SKM-1 treated with dmso at 0.1 percent for 144 hours (cell line): ENCODE results near the gene ZCCHC14.

Source experiments
- DNase-seq: peaks from one replicate; lab custom pipeline; 2025; ENCODE audit not compliant: unreplicated experiment; lab: John Stamatoyannopoulos, UW

The ZCCHC14 gene

GRCh38 chr16:87435372-87436224, 57.2 kb downstream of the ZCCHC14 start:
- DNase-seq = no peak

- no peak for DNase-seq
These were observed 58.6 kb downstream of the ZCCHC14 start for GRCh38 chr16:87434146-87434667.

GRCh38 chr16:87432330-87432915, 60.4 kb downstream of the ZCCHC14 start:
- DNase-seq = no peak

DNA sequence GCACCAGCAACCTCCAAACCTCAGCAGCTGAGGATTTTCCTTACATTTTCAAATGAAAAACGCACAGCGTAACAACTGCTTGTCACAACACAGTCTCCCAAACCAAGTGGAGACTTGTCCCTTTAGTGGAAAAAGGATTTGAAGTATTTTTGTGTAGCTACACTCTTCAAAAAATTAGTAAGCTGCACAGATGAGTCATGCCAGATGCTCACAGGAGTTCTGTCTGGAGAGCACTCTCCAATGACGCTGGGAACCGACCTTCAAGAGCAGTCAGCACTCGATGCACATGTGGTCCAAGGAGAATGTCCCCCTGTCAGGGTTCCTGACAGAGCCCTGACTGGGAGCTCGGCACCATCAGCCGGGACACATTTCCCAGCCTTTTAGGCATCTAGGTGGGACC, 60.9 kb downstream of the ZCCHC14 start:
- no peak for DNase-seq

GRCh38 chr16:87426423-87427215, 66.2 kb downstream of the ZCCHC14 start:
- DNase-seq = no peak

GRCh38 chr16:87425941-87426340, 66.9 kb downstream of the ZCCHC14 start:
- DNase-seq = no peak

- DNase-seq = no peak
These were observed 68.6 kb downstream of the ZCCHC14 start for GRCh38 chr16:87424266-87424665.

DNA sequence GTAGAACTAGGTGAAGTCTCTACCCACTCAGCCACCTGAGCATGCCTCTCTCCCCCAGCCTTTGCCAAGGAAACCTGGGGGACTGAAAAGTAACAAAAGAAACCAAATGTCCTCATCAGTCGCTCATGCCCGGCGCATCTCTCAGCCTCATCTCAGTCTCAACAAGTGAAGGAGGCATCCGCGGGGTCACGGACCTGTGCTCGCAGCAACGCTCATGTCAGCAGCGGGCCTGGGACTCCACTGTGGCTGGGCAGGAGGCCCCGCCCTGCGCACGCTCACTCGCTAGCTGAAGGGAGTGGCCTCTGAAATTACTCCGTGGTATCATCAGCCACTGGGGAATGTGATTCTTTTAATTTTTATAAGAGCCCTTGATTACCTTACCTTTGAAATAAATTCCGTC, 69.4 kb downstream of the ZCCHC14 start:
- no peak for DNase-seq

DNA sequence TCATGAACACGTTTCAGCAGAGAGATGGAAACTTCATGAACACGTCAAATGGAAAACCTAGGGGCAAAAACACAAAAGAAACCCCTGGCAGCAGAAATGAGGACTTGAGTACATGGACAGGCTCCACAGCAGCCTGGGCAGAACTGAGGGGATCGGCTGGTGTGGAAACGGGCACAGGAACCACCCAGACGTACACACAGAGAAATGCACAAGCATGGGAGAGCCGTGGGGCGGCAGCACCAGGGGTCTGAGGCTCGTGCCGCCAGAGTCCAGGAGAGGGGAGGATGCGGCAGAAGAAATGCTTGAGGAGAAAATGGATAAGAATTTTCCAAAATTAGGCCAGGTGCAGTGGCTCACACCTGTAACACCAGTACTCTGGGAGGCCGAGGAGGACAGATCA, 70.7 kb downstream of the ZCCHC14 start:
- no peak for DNase-seq

DNA sequence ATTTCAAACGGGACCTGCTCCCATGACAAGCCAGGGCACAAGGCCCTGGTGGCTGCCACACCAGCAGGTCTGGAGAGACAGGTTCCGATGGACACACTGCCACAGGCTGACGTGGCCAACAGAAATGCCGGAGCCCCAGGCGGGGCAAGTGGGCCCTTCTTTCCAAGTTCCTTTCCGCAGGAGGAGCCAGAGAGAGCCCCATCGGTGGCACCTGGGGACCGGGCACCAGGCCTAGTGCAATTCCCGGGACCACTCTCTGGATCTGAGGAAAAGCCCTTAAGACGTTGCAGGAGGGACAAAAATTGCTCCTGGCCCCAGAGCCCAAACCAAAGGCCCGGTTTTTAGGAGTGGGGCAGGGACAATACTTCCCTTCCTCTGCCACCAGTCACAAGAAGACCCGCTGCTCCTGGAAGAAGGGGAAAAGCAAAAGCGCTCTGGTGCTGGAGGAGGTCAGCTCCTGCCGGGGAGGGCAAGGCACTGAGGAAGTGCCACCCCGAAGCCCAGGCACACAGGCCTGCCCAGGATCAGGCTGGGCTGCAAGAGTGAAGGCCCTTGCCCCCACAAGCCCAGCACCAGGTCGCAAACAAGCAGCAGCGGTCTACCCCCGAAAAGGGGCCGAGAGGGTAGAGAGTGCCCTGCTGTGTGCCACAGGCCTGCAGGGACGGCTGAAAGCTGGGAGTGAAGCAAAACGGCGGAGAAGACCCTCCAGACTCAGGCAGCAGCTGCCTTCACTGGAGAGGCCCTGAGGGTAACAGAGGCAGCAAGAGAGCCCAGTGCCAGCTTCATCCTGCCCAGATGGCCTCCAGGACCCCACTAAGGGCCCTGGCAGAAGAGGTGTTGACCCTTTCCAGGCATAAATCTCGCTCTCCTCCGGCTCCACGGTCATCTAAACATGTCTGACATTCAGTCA, 71.6 kb downstream of the ZCCHC14 start:
- DNase-seq = no peak

DNA sequence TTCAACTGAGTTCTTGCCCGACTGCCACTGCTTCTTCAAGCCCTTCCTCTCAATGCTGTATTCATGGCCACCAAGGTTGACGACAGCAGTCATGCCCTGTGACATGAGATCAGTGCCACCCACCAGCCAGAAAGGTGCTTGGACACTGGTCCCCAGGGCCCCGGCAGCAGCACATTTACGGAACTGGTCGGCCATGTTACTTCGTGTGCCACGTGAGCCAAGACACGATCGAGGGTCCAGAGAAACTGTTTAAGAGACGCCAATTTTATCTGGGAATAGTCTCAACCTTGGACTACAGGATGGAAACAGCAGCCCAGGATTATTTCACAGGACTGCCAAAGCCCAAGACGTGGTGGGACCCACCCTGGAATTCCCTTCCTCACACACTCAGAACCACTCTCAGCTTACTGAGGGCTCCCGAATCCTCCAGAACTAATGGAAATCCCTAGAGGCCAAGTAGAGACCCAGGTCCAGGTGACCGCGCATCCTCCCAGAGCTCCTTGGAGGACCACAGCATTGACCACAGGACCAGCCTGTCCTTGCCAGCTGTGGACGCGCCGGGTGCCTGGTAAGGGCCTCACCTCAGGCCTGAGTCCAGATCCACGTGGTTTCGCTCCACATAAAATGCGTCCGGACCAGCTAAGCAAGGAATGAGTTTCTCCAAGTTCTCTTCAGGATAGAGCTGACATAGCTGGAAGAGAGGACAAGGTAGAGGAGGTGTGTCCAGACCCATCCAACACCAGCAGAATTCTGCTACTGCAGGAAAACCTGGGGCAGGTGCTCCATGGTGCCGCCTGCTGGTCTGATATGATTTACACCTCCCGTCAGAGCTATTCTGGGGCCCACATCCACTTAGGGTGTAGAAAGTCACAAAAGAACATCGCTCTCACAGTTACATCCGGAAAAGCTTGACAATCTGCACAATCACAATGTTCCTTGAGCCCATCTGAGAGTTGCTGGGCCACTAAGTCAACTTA, 72.5 kb downstream of the ZCCHC14 start:
- no peak for DNase-seq

GRCh38 chr16:87418644-87419043, 74.2 kb downstream of the ZCCHC14 start:
- DNase-seq = no peak

DNA sequence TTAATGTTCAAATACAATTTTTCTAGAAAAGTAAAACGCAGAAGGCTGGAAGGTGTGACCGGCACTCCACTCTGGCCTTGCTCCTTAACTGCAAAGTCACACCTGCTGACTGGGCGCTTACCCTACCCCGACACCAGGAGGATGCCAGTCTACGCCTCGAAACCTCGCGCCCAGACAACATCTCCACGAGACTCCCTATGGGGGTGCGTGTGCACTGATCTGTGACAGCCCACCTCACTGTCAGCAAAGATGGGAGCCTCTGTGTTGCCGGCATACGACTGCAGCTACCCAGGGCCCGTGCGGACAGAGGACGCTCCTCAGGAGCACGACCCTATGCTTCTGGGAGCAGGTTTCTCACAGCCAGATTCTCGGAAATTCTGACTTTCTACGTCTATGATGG, 74.6 kb downstream of the ZCCHC14 start:
- no peak for DNase-seq

DNA sequence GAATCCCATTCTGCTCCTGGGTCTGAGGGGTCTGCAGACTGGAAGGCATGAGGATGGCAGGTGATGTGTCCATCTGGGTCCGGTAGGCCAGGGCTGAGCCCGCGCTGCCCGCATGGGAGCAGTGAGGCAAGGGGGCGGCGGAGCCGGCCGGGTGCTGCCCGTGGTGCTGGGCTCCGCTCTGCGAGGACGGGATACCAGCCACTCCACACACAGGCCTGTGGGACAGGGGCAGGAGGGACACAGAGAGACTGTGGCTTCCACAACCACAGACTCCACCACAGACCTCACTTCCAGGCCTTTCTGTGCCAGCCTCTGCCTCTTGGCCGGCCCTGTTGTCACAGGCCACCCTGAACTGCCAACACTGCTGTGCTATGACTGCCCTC, 75.3 kb downstream of the ZCCHC14 start:
- DNase-seq = no peak

GRCh38 chr16:87416826-87417527, 75.8 kb downstream of the ZCCHC14 start:
- DNase-seq = no peak

- no peak for DNase-seq
These were observed 77.4 kb downstream of the ZCCHC14 start for GRCh38 chr16:87415441-87415840.

- DNase-seq = no peak
These were observed 78.6 kb downstream of the ZCCHC14 start for GRCh38 chr16:87414251-87414680.

DNA sequence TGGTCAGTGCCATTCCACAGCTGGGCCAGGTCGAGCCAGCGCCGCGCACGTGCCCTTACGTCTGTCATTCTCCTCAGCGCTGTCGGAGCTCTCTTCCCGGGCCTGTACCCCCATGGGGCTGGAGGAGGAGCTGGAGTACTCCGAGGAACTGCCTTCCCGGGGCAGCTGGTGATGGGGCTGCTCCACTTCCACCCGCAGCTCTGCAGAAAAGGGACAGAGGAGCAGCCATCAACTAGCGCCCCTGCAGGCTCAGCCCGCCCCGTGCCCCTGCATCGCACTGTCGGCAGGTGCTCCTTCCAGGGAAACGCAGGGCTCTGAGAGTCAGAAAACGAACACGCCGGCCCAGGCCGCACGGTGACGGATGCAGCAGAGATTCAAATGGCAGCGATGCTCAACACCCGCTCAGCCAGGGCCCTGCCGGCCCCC, 79.8 kb downstream of the ZCCHC14 start:
- DNase-seq = no peak
